ENCODE data around the gene CRACR2A. TPM values are rescaled to one million over a fixed set of nuclear protein-coding genes. Genes with fewer than 3 reads are reported as not detected.

CRACR2A gene
- total RNA-seq, 4 donors from 2014 or later = 1.2 to 7.9 (median 2.2) TPM

DNA sequence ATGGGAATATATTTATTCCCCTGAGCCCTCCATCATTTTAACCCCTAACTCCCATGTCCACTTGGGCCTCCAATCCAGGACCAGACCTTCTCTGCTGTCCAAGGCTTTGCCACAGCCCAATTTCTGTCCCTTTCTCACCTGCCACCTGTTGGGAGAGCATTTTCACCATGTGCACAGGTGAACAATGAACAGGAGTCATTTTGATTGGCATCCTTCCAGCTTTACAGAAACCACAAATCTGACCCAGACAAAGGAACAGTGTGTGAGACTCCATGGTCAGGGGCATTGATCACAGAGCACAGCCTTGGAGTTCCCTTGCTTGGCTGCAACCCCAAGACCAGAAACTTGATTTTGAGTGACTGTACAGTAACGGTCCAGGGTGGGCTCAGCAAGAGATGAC, 91.9 kb downstream of the CRACR2A start:
- 82 to 86% methylated on average over 1 of the region's 1 CpG for WGBS, 2 donors
- TF ChIP-seq, protein P1, sequence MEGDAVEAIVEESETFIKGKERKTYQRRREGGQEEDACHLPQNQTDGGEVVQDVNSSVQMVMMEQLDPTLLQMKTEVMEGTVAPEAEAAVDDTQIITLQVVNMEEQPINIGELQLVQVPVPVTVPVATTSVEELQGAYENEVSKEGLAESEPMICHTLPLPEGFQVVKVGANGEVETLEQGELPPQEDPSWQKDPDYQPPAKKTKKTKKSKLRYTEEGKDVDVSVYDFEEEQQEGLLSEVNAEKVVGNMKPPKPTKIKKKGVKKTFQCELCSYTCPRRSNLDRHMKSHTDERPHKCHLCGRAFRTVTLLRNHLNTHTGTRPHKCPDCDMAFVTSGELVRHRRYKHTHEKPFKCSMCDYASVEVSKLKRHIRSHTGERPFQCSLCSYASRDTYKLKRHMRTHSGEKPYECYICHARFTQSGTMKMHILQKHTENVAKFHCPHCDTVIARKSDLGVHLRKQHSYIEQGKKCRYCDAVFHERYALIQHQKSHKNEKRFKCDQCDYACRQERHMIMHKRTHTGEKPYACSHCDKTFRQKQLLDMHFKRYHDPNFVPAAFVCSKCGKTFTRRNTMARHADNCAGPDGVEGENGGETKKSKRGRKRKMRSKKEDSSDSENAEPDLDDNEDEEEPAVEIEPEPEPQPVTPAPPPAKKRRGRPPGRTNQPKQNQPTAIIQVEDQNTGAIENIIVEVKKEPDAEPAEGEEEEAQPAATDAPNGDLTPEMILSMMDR (IDR thresholded peaks at IDR 0.05) = no peak
- TF ChIP-seq POLR2A (IDR thresholded peaks at IDR 0.05) = no peak
- Histone ChIP-seq H3K36me3 (no peaks in the 10 kb centered on the region), H3K9me3 (no peaks in the 10 kb centered on the region), H3K4me1 (no peaks in the 10 kb centered on the region), H3K4me3 (replicated peaks in 1 of 3) (no peak overlapping the region), H3K27ac (no peak overlapping the region), H3K27me3 (no peaks in the 10 kb centered on the region)
- intact Hi-C loops (cut with DNase I) = no loop called here
- DNase-seq = no peak

DNA sequence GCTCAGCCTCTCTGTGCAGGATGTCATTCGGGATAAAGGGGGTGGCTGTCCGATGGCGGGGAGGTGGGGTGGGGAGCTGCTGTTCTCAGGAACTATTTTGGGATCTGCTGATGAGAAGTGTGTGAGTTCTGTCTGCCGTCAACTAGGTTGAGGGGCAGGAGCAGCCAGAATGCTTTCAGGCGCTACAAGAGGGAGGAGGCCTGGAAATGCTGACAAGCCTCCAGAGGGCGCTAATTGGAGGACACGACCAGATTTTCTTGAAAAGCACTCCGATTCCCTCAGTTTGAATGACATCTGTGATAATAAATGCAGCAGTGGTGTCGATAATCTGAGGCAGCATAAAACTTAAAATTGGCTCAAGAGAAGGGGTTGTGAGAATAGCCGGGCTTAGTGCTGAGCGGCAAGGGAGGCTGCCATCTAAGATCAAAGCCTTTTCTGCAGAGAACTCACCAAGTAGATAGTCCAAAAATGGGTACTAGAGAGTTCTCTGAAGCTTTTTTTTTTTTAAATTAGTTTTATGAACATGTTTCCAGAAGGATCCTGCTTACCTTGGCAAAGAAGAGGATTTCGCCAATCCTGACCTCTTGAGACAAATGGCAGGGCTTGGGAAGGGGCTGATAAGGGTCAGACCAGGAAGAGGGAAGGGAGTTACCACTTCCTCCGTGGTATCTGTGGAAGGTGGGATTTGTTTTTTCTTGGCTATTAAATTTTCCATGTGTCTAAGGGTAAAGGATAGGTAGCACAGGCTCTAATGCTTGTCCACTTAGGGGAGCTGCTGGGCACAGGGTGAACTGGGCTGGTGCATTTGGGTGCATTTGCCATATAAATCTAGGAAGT, 94.4 kb downstream of the CRACR2A start:
- no peaks in the 10 kb centered on the region for H3K27me3 ChIP-seq
- WGBS, 2 donors = 58 to 70% methylated on average over 13 of the region's 13 CpGs
- no peaks in the 10 kb centered on the region for H3K9me3 ChIP-seq
- H3K4me3 ChIP-seq (replicated peaks in 1 of 3) = no peak overlapping the region
- peak in 1 of 2 donors; percentile 47 for DNase-seq
- no peak overlapping the region for H3K27ac ChIP-seq
- peaks cover 10 to 20% of the 10 kb centered on the region in 2 donors for H3K4me1 ChIP-seq
- no peaks in the 10 kb centered on the region for H3K36me3 ChIP-seq
- intact Hi-C loops (cut with DNase I) = no loop called here
- TF ChIP-seq, protein P1 (IDR thresholded peaks at IDR 0.05) = peak in 3 of 6 experiments; percentile 19 to 41 (median 22)
- TF ChIP-seq POLR2A (IDR thresholded peaks at IDR 0.05) = no peak

DNA sequence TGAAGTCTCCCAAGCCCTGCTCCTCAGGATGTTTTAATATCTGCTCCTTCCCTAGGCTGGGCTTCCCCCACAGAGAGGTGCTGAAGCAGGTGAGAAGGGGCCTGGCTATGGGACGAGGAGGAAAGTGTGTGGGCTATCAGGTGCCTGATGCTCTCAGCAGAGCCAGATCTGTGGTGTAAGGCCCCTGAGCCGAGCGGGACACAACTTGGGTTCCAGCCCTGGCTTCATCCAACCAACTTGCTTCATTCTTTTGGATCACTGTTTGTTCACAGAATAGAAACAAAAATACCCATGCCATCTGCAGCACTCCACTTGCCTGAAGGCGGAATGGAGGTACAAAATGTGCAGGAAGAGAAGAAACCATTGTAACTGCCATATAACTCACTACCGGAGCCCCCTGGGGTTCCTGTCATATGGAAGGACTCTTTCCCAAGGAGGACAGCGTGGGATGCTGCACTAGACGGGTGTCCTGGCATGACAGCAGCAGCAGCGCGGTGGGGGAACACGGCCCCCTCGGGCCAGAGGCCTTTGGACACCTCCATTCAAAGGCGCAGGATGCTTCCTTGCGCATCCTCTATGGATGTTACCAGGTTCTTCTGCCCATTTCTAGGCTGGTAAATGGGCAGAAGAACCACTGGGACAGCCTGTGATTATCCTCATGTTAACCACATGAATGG, 95.8 kb downstream of the CRACR2A start:
- intact Hi-C loops (cut with DNase I) = no loop called here
- no peak overlapping the region for H3K4me3 ChIP-seq (replicated peaks in 1 of 3)
- WGBS, 2 donors = 95% methylated on average over 13 of the region's 13 CpGs
- H3K27me3 ChIP-seq = no peaks in the 10 kb centered on the region
- TF ChIP-seq POLR2A (IDR thresholded peaks at IDR 0.05) = no peak
- TF ChIP-seq, protein P1 (IDR thresholded peaks at IDR 0.05) = no peak
- no peaks in the 10 kb centered on the region for H3K36me3 ChIP-seq
- H3K9me3 ChIP-seq = no peaks in the 10 kb centered on the region
- DNase-seq = no peak
- H3K4me1 ChIP-seq = peaks cover 10 to 27% of the 10 kb centered on the region in 2 donors
- no peak overlapping the region for H3K27ac ChIP-seq

DNA sequence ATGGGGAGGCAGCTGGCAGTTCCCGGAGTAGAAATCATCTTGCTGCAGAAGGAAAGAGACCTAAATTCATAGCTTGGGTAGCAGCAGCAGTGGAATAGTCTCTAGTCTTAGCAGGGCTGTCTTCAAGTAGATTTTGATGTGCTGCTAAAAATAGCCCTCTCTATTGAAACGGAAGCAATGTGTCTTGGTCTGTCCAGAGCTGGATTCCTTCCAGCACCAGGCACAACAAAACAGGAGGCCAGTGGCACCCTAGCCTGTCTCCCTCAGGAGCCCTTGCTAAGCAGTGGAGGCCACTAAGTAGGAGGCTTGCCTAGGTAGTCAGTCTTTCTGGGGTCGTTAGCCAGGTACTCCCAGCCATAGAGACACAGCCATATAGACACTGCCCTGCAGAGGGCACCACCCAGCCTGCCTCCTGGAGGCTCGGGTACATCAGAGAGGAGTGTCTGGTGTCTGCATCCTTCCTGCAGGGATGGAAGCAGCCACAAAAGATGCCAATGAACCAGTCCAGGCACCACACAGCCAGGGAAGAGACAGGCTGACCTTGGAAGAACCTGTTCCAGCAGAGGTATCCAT, 97.5 kb downstream of the CRACR2A start:
- H3K4me3 ChIP-seq (replicated peaks in 1 of 3) = no peak overlapping the region
- H3K27ac ChIP-seq = no peak overlapping the region
- 28 to 53% methylated on average over 3 of the region's 4 CpGs for WGBS, 2 donors
- H3K9me3 ChIP-seq = no peaks in the 10 kb centered on the region
- TF ChIP-seq, protein P1 (IDR thresholded peaks at IDR 0.05) = peak in 2 of 6 experiments; percentile 7 to 12
- no peak for TF ChIP-seq POLR2A (IDR thresholded peaks at IDR 0.05)
- intact Hi-C loops (cut with DNase I) = no loop called here
- H3K36me3 ChIP-seq = no peaks in the 10 kb centered on the region
- peak; percentile 51 to 55 for DNase-seq
- H3K27me3 ChIP-seq = no peaks in the 10 kb centered on the region
- peaks cover 17 to 39% of the 10 kb centered on the region in 2 donors for H3K4me1 ChIP-seq
